ENCODE data around the gene GPR31.
A peak's percentile ranks its signal among the peaks of the same experiment; 100 is the strongest.

Gene GPR31

DNA sequence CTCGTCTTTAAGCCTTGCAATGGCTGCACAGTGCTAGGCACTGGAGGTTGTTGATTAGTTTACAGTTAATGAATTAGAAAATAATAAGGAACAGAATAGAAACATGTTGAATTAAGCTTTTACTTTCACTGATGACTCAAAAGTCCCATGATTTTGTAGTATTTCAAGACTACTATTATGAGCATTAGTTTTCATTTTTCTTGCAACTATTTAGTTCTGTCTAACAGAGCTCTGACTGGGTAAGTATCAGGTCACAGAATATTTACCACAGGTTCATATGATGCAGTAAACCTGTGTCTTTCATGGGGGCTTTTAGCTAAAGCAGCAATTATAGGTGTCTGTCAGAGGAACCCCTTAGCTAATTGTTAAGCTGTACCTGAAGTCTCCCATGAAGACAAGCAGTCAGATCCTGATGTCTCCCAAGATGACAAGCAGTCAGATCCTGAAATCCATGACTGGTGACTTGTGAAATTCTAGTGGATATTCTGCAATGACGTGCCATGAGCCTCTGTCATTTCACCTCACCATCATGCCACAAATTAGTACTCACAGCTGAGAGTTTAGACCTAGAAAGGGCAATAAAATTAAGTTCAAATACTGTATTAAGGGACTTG, 8.2 kb upstream of the GPR31 start:
- no peak for DNase-seq

DNA sequence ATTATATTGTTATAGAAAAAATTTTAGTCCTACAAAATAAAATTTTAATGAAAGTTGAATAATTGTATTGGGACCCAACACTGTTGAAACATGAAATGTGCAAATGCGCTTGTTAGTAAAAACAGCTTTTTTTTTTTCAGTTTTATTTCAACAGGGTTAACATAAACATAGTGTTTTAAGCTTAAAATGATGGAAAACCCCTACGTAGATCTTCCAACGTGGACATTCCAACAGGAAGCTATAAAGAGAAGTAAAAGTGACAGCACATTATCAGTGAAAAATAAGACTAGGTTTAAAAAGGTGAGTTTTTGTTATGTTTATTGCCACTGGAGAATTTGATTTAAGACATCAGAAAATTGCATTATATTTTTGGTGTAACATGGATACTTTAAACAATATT, 6.5 kb upstream of the GPR31 start:
- no peak for DNase-seq

DNA sequence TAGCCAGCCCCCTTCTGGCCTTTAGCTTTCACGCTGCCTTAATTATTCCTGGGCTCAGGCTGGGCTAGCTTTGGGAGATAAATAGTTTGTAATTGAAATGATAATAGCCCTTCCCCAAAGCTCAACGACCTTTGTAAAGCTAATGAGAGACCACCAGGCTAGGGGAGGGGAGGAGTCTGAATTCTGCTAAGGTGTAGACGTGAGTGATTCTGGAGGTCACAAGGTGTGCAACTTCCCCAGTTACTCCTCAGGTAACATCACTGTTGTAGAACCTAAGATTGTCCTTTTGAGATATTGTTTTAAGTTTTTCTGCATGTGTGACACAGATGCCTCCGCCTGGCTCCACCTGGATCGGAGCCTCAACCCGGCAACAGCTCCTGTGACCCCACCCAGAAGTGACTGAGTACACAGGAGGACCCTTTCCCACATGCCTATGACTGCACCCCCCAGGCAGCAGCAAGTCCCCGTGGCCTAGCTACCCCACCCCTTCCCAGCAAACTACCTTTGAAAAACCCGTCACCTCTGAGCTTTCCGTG, 5.8 kb upstream of the GPR31 start:
- DNase-seq, result no peak

DNA sequence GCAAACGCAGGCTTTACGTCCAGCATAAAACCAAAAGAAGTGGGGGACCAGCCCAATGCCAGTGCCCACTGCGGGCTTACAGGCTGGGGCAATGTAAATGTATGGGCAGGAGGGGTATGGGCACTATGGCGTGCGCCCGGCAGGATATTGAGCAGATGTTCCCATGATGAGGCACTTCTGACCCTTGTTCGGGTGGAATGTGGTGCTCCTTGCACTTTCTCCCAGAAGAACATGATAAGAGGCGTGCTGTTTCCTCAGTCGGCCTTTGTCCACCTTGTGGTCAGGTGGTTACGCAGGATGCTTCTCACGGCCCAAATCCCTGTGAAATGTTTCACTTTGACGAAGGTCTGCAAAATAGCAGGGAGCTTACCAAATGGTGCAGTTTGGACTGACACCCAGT, 4.8 kb upstream of the GPR31 start:
- DNase-seq, result no peak

DNA sequence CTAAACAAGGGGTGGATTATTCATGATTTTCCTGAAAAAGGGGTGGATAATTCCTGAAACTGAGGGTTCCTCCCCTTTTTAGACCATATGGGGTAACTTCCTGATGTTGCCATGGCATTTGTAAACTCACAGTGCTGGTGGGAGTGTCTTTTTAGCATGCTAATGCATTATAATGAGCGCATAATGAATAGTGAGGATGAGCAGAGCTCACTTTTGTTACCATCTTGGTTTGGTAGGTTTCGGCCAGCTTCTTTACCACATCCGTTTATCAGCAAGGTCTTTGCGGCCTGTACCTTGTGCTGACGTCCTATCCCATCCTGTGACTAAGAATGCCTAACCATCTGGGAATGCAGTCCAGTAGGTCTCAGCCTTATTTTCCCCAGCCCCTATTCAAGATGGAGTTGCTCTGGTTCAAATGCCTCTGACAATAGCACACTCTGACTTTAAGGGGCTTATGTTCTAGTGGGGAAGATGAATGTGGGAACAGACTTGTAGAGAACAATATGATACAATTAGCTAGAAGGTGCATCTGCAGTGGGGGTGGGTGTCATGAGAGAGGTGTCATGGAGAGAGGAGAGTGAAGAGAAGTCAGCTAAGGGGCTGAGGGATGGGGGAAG, 4.2 kb upstream of the GPR31 start:
- no peak for DNase-seq

DNA sequence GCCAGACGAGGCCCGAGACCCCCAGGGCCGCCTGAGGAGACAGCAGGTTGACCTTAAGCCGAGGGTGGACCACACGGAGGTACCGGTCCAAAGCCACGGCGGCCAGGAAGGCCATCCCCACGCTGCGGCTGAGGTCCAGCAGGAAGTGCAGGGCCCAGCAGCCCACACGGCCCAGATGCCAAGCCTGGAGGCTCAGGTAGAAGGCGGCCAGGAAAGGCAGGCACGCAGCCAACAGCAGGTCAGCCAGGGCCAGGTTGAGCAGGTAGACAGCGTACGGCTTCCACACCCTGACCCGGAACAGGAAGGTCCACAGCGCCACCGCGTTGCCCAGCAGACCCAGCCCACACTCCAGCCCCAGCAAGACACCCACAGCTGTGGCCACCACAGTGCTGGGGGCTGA, 366 bp downstream of the GPR31 start:
- DNase-seq, result no peak

DNA sequence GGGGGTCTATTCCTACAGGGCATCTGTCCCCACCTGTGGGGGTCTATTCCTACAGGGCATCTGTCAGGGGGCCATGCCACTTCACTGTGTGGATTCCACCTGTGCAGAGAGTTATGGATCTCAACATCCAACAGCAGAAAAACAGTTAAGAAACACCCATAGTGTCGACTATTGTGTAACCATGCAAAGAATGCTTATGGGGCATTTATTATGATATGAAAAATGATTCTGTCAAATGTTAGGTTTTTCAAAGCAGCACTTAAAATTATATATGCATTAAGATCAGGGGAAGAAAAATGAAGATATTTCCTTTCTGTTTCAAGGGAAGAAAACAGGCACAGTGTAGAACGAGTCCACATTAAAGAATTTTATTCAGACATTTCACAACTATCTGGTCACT, 2.9 kb downstream of the GPR31 start:
- no peak for DNase-seq

DNA sequence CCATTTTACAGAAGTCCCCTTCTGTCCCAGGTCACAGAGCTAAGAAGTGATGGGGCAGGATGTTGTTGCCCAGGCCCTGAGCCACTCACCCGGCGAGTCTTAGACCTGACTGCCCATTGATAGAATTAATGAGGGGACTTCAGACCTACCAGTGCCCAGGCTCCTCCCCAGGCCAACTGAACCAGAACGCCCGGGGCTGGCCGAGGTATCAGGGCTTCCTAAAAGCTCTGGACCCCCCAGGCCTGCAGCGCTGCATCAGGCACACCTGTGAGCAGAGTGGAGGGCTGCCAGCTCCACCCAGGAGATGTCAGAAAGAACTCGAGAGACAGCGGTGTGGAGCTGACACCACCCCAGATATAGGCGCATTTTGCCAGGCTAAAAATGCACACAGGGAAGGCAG, 3.5 kb downstream of the GPR31 start:
- no peak for DNase-seq

DNA sequence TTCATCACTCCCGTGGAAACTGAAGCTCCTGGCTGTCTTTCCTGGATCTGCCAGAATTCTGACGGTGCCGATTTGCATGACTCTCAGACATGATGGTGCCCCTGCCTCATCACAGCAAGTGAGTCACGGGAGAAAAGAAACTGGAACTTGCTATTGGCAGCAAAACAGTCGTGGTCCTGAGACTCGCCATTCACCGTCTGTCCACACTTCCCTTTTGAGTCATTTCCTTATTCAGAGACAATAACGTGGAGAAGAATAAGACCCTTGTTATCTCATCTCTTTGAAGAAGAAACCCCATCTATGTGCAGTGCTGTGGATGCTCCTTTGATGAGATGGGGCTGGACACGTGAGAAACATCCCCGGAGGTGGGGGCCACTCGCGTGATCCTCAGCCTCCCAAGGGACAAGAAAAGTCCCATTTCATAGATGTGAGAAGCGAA, 4.2 kb downstream of the GPR31 start:
- DNase-seq, result no peak

DNA sequence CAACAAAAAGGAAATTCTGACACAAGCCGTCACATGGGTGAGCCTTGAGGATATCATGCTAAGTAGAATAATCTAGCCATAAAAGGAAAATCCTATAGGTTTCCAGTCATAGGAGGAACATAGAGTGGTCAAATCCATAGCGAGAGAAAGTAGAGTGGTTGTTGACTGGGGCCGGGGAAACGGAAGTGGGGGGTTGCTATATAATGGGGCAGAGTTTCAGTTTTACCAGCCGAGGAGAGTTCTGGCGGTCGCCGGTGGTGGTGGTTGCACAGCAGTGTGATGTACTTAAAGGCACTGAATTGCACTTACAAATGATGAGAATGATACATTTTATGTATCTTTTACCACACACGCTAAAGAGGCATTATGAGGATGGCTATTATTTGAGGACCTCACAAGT, 4.9 kb downstream of the GPR31 start:
- DNase-seq, result no peak

DNA sequence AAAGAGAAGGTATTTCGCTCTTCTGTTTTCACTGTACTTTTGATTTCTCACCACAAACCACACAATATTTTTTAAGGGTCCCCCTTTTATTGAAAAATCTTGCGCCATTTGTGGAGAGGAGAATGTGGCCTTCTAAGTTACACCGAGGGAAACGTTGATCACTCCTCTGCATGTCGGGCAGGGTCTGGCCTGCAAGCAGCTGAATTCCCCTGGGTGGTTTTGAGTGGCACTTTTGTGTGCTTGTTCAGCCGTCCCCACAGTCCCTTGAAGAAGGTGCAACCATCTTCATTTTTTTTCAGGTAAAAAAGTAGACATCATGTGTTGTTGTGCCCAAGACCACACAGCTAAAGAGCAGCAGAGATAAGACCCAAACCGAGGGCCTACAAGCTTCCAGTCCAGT, 6.1 kb downstream of the GPR31 start:
- DNase-seq, result no peak

DNA sequence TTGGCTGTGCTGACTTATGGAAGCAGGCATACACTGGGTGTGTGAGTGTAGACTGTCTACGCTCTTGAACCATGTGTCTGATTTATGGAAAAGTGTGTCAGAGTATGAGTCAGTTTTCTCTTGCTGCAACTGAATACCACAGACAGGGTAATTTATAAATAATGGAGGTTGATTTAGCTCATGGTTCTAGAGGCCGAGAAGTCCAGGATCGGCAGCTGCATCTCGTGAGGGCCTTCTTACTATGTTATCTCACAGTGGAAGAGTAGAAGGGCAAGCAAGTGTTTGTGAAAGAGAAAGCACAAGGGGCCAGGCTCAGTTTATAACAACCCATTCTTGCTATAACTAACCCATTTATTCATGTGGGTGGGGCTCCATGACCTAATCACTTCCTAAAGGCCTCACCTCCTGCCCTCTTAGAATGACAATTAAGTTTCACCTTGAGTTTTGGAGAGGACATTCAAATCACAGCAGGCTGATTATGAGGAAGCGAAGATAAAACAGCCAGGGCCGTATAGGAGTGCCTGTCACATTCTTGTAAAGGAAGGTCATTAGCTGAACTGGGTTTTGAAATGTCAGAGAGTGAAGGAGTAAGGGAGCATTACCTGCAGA, 6.7 kb downstream of the GPR31 start:
- no peak for DNase-seq

DNA sequence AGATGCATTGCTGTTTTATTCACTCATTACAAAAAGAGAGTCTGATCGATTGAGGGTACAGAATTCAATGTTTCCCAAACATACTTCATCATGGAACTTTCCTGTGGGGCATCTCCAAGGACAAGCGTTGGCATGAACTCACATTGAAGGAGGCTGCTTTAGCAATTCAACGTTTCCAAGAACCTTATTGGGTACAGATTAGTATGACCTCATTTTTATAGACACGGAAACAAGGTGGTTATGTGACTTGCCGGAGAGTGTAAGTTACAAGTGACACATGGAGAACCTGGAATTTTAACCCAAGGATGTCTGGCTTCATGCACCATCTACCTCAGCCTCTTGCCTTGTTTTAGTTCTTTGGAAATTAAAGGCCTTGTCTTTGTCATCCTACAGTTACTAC, 8.8 kb downstream of the GPR31 start:
- DNase-seq, result no peak

DNA sequence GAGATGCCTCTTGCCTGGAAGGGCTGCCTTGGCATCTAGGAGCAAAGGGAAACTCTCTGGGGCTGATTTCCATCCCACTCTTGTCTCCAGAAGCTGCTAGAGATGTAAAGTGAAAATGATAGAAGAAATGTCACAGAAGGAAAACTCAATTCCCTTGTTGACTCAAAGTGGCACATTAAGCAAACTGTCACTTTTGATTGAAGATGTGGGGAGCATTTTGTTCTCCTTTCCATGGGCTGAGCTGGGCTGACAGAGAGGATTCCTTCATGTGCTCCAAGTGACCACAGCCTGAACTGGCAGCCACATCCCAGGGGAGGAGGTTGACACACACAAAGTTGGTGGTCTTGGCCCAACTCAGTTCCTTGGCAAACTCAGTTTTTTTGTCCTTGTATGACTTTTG, 9.8 kb downstream of the GPR31 start:
- no peak for DNase-seq

DNA sequence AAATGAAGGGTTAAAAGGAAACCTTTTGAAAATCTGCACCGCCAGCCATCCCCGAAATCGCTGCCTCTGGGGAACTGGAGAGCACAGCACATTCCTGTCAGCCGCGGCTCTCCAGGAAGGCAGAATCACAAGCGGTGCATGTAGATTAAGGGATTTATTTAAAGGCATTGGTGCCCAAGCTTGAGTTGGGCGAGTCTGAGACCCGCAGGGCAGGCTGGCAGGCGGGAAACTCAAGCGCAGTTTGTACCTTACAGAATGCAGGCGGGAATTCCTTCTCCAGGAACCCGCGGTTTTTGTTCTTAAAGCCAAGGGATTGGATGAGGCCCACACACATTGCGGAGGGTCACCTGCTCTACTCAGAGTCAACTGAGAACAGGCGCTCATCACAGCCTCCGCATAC, 10.8 kb downstream of the GPR31 start:
- no peak for DNase-seq

DNA sequence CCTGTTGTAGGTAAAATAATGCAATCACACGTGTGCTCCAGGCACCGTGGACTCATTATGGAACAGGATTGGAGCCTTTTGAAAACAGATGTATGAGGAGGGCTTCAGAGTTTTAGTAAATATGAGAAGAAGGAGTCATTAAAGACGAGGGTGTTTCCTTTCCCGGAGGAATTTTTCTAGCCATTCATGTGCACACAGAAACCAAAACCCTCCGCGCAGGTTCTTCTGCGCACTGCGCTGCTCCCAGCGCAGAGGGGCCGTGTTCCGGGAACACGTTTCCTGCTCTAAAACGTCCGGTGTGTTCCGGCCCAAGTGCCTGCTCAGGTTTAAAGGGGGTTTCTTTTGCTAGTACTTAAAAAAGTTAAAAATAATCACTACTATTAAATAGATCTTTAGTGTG, 11.6 kb downstream of the GPR31 start:
- DNase-seq, result no peak

DNA sequence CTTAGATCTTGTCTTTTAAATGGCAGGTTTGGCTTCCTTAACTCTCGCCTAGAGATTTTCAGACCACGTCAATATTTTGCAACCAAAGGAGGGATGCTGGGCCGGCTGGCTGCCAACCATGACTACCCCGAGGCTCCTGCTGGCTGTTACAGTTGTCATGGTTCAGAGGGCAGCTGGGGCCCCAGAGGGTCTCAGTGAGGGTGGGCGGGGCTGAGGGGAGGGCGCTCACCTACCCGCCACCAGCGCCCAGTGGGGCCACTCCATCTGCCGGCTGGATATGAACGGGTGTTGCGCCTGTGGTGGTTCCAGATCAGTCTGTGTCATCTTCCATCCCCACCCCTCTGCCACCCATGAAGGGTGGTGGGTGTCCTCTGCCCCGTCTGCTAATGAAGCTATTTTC, 12.3 kb downstream of the GPR31 start:
- DNase-seq, result no peak

DNA sequence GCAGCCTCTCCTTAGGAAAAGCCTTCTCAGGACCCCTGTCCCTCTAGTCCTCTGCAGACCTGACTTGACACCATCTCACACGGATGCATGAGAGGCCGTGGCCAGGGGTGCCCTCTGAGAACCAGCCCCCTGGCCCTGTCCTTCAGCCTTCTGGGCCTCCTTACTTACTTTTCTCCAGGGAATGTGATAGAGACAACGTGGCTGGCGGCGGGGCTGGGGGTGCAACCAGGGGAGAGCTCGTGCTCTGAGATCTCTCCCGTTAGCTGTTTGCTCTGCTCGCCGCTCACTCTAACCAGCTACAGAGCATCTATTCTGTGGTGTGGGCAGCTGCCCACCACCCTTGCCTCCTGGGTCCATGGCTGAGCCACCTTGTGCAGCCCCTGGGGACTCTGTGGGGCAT, 14.7 kb downstream of the GPR31 start:
- DNase-seq, result no peak

DNA sequence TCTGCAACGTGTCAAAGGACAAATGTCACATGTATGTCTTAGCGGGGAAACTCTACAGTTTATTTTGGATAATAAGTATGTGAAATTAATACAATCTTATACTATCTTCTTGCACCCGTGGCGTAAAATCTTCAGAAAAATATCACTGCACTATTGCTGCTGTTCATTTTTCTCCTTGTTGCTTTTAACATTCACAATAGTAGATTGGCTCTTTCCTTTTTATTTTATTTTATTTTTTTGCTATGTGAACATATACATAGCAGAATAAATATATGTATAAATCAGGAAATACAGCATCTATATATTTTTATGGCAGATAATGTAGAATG, 15.4 kb downstream of the GPR31 start:
- DNase-seq, result no peak

DNA sequence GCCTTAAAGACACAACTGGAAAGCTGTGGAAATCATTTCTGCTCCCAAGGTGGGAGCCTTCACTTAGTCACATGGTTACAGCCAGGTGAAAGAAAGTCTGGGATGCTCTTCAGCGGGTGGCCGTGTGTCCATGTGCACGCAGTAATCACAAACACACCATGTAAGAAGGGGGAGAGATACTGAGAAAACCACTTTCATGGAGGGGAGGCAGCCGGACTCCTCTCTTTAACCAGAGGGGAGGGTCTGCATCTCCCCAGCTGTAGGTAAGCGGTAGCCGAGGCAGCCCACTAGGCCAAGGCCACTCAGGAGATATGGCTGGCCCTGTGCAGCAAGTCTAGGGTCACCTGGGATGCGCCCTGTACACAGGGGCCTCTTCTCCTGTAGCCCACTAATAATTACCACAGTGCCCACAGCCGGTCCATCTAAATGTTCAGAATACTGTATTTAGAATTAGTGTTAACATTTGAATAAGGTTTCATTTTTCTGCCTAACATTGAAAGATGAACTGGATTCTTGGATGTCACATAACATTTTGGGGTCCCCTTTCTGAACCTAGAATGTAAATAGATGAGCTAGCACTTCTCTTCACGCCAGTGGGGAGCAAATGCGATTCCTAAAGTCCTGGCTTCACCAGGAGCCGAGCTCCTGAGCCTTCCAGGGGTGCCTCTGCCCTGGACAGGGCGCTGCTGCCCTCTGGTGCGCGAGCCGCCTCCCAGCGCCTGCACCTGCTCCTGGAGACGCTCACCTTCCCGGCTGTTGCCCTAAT, 15.9 kb downstream of the GPR31 start:
- peak; percentile 44 for DNase-seq

DNA sequence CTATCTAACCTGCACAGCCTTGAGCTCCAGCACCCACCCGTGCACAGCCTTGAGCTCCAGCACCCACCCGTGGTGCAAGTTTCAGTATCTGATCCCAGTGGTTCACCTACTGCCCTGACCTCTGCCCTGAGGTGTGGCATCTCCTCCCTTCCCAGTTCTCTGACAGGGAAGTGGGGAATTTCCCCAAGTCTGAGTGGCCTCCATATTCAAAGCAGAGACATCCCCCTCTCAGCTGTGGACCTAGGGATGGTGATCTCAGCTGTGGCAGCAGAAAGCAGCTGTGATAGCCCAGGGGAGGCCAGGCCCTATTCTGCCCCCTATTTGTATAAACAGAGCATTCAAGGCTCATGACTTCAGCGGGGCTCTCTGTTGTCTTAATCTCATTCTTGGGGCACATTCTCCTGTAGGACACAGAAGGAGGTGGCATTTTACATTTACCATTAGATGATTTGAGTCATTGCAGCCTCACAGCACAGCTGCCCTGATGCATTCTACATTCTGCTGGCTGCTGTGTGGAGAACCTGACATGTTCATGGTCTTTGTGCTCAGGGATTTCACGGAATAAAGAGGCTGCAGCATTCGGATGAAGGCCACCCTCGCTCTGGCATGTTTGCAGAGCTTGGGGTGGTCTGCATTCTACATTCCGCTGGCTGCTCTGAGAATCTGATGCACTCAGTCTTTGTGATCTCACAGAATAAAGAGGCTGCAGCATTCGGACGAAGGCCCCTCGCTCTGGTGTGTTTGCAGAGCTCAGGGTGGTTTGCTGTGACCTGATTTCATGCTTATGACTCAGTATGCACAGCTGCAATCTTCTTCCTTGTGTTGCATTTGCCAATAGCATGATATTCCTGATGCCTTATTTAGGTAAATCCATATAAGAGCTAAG, 16.9 kb downstream of the GPR31 start:
- DNase-seq, result no peak

DNA sequence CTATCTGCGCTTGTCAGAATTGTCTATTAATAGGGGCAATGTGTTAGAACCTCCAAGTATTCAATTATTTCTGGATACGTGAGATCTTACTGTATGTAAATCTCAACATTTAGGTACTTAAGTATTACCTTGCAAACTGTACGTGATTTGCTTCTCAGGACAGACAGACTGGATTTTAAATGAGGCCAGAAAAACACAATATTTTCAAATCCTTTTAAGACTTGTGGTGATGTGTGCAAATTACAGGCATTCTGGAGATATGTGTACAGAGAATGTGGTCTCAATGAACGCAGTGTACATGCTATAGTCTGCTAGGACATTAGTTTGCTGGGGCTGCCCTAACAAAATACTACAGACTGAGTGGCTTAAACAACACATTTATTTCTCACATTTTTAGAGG, 18.0 kb downstream of the GPR31 start:
- no peak for DNase-seq

DNA sequence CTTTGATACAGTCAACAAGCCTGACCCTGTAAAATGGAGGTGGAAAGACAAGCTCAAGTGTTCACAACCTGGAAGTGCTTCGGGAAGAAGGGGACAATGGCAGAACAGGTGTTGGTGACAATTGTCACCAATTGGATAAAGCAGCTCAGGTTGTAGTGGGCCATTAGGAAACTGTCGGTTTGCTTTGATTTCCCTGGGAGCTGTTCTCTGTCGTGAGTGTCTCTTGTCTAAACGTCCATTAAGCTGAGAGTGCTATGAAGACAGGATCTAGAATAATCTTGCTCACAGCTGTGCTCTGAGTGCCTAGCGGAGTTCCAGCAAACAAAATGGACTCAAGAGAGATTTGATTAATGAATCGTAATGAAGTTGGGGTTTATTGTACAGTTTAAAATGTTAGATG, 19.9 kb downstream of the GPR31 start:
- no peak for DNase-seq

Data from OCI-M1 (cell line).